Mononuclear cell (primary cell): Measurements from ENCODE around the gene SORCS1. TPM values are rescaled to one million over a fixed set of nuclear protein-coding genes. Genes with fewer than 3 reads are reported as not detected.

Source experiments
- H3K27me3 ChIP-seq: 2 replicates; pipeline ENCODE4 v1.6.0; 2011; ENCODE audit warnings: low read length, control low read depth; ENCODE audit not compliant: insufficient read depth
- H3K4me1 ChIP-seq: 2 replicates; pipeline ENCODE4 v1.5.1; 2011; ENCODE audit warnings: mild to moderate bottlenecking, low read length, control low read depth; ENCODE audit not compliant: insufficient read depth
- H3K4me3 ChIP-seq: 2 replicates; pipeline ENCODE4 v1.5.1; 2011; ENCODE audit warnings: mild to moderate bottlenecking, low read length, moderate library complexity
- H3K9me3 ChIP-seq: 2 replicates; pipeline ENCODE4 v1.5.1; 2011; ENCODE audit warnings: low read depth, mild to moderate bottlenecking, control low read depth, low read length
- total RNA-seq: library from RNA; depleted of rRNA; stranded (reverse); fragments of >200 nt; gene quantifications from one replicate; pipeline ENCODE4 v1.2.3, GENCODE V29; 2012

SORCS1 gene
- total RNA-seq, 1 donor = 0.10 TPM

- no peak overlapping the region for H3K4me3 ChIP-seq
- no peaks in the 10 kb centered on the region for H3K9me3 ChIP-seq
- no peaks in the 10 kb centered on the region for H3K4me1 ChIP-seq
- no peaks in the 10 kb centered on the region for H3K27me3 ChIP-seq
These were observed 528.6 kb downstream of the SORCS1 start for GRCh38 chr10:106635947-106636346.

- Histone ChIP-seq H3K4me3 (no peak overlapping the region), H3K4me1 (no peaks in the 10 kb centered on the region), H3K27me3 (no peaks in the 10 kb centered on the region), H3K9me3 (no peaks in the 10 kb centered on the region)
These were observed 533.3 kb downstream of the SORCS1 start for GRCh38 chr10:106631016-106631702.

GRCh38 chr10:106626371-106626770 lies 538.1 kb downstream of the SORCS1 start:
- H3K4me3 ChIP-seq = no peak overlapping the region
- no peaks in the 10 kb centered on the region for H3K27me3 ChIP-seq
- no peaks in the 10 kb centered on the region for H3K4me1 ChIP-seq
- no peaks in the 10 kb centered on the region for H3K9me3 ChIP-seq

GRCh38 chr10:106625751-106626150 lies 538.8 kb downstream of the SORCS1 start:
- H3K4me3 ChIP-seq = no peak overlapping the region

GRCh38 chr10:106619346-106619745 lies 545.2 kb downstream of the SORCS1 start:
- no peak overlapping the region for H3K4me3 ChIP-seq
- H3K27me3 ChIP-seq = no peaks in the 10 kb centered on the region
- no peaks in the 10 kb centered on the region for H3K4me1 ChIP-seq
- H3K9me3 ChIP-seq = no peaks in the 10 kb centered on the region

More at GRCh38 chr10:106625751-106626150, 538.8 kb downstream of the SORCS1 start:
- Histone ChIP-seq H3K27me3 (no peaks in the 10 kb centered on the region), H3K9me3 (no peaks in the 10 kb centered on the region), H3K4me1 (no peaks in the 10 kb centered on the region)

- Histone ChIP-seq H3K27me3 (no peaks in the 10 kb centered on the region), H3K4me1 (no peaks in the 10 kb centered on the region), H3K9me3 (no peaks in the 10 kb centered on the region), H3K4me3 (no peak overlapping the region)
These were observed 545.9 kb downstream of the SORCS1 start for GRCh38 chr10:106618646-106619045.

GRCh38 chr10:106615081-106615480 lies 549.4 kb downstream of the SORCS1 start:
- H3K4me3 ChIP-seq = no peak overlapping the region

GRCh38 chr10:106614293-106614692 lies 550.2 kb downstream of the SORCS1 start:
- Histone ChIP-seq H3K4me3 (no peak overlapping the region), H3K9me3 (no peaks in the 10 kb centered on the region), H3K4me1 (no peaks in the 10 kb centered on the region), H3K27me3 (no peaks in the 10 kb centered on the region)

More at GRCh38 chr10:106615081-106615480, 549.4 kb downstream of the SORCS1 start:
- Histone ChIP-seq H3K27me3 (no peaks in the 10 kb centered on the region), H3K9me3 (no peaks in the 10 kb centered on the region), H3K4me1 (no peaks in the 10 kb centered on the region)

- no peak overlapping the region for H3K4me3 ChIP-seq
- H3K4me1 ChIP-seq = no peaks in the 10 kb centered on the region
- H3K27me3 ChIP-seq = no peaks in the 10 kb centered on the region
- no peaks in the 10 kb centered on the region for H3K9me3 ChIP-seq
These were observed 552.1 kb downstream of the SORCS1 start for GRCh38 chr10:106612381-106612780.

- no peaks in the 10 kb centered on the region for H3K9me3 ChIP-seq
- H3K4me3 ChIP-seq = no peak overlapping the region
- H3K4me1 ChIP-seq = no peaks in the 10 kb centered on the region
- H3K27me3 ChIP-seq = no peaks in the 10 kb centered on the region
These were observed 554.8 kb downstream of the SORCS1 start for GRCh38 chr10:106609470-106610266.

GRCh38 chr10:106608066-106608465 lies 556.4 kb downstream of the SORCS1 start:
- H3K9me3 ChIP-seq = no peaks in the 10 kb centered on the region
- H3K4me3 ChIP-seq = no peak overlapping the region

GRCh38 chr10:106595281-106595680 lies 569.2 kb downstream of the SORCS1 start:
- H3K9me3 ChIP-seq = no peaks in the 10 kb centered on the region
- no peaks in the 10 kb centered on the region for H3K4me1 ChIP-seq
- H3K27me3 ChIP-seq = no peaks in the 10 kb centered on the region
- H3K4me3 ChIP-seq = no peak overlapping the region

More at GRCh38 chr10:106608066-106608465, 556.4 kb downstream of the SORCS1 start:
- Histone ChIP-seq H3K27me3 (no peaks in the 10 kb centered on the region), H3K4me1 (no peaks in the 10 kb centered on the region)

- H3K4me1 ChIP-seq = no peaks in the 10 kb centered on the region
- H3K4me3 ChIP-seq = no peak overlapping the region
- H3K9me3 ChIP-seq = no peaks in the 10 kb centered on the region
- H3K27me3 ChIP-seq = no peaks in the 10 kb centered on the region
These were observed 570.6 kb downstream of the SORCS1 start for GRCh38 chr10:106593876-106594275.

- no peak overlapping the region for H3K4me3 ChIP-seq
- no peaks in the 10 kb centered on the region for H3K27me3 ChIP-seq
- H3K4me1 ChIP-seq = no peaks in the 10 kb centered on the region
- no peaks in the 10 kb centered on the region for H3K9me3 ChIP-seq
These were observed 572.1 kb downstream of the SORCS1 start for GRCh38 chr10:106592396-106592795.

GRCh38 chr10:106582291-106582690 lies 582.2 kb downstream of the SORCS1 start:
- H3K27me3 ChIP-seq = no peaks in the 10 kb centered on the region
- no peak overlapping the region for H3K4me3 ChIP-seq

More at GRCh38 chr10:106582291-106582690, 582.2 kb downstream of the SORCS1 start:
- H3K9me3 ChIP-seq = no peaks in the 10 kb centered on the region
- H3K4me1 ChIP-seq = no peaks in the 10 kb centered on the region
